ENCODE data around the gene ZIK1.

ZIK1 gene

GRCh38 chr19:57611113-57611512, 27.2 kb downstream of the ZIK1 start:
- no peak for DNase-seq (ENCODE audit: low read depth)

GRCh38 chr19:57613941-57614743, 30.2 kb downstream of the ZIK1 start, which contains the start of gene ZNF134:
TSS of gene ZNF134 (plus strand) at chr19:57614242. CDS start at chr19:57619469, 5,227 bp downstream.
- DNase-seq (ENCODE audit: low read depth) = peak; percentile 79

DNA sequence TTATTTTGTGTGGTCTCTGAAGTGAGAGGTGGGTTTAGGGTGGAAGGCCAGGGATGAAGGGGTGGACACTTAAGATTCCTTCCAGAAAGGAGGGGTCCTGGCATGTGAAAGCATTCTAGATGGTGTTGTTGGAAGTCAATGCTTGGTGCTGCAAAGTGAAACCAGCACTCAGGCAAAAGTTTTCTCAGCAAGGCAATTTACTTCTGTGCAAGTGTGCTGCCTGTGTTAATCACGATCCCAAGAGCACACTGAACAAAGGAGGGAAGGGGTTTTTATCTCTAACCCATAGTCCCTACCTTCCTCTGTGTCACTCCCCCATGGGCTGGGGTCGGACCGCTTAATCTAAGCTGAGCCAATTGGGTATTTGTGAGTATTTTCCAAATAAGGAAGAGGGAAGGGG, 31.4 kb downstream of the ZIK1 start:
- DNase-seq (ENCODE audit: low read depth) = no peak

GRCh38 chr19:57620673-57621348, 36.9 kb downstream of the ZIK1 start:
- no peak for DNase-seq (ENCODE audit: low read depth)

GRCh38 chr19:57623091-57623490, 39.1 kb downstream of the ZIK1 start:
- no peak for DNase-seq (ENCODE audit: low read depth)

DNA sequence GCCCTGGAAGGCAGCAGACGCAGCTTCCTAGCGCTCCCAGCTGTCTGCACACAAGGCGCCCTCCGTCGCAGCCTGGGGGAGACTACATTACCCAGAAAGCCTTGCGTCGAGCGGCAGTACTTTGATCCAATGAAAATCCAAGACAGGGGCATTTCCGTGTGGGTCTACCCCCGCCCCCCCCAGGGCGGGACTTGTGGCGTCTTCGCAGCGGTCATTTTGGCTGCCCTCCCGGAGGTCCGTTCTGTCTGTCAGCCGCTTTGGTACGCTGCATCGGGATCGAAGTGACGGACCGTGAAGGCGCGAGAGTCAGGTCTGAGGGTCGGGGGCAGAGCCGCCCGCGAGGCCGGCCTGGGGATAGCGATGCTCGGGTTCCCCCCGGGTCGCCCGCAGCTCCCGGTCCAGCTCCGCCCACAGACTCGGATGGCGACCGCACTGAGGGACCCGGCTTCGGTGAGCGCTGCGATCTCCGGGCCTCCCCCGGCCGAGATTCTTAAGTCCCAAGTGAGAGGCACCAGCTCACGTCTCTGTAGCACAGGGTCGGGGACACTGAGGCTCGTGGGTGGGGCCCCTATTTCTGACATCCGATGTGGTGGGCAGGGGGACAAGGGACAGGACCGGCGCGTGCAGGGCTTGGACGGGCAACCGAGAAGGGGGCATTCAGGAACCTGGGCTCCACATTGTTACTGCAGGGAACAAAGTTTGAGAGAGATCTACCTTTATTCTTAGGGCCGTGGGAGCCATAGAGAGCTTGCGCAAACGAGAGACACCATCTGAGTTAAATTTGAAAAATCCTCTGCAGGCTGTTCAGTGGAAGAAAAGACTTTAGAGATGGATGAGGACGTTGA, 49.3 kb downstream of the ZIK1 start, which contains the start of gene ZNF211:
Gene ZNF211, plus strand, starts transcription at position 182 of the 845 bp plus-strand sequence. Its CDS starts 179 bp downstream, at position 361.
- DNase-seq (ENCODE audit: low read depth) = peak; percentile 78

- no peak for DNase-seq (ENCODE audit: low read depth)
Observed at GRCh38 chr19:57633832-57634131, 49.8 kb downstream of the ZIK1 start.

- DNase-seq (ENCODE audit: low read depth) = no peak
Observed at GRCh38 chr19:57637379-57637778, 53.4 kb downstream of the ZIK1 start.

- DNase-seq (ENCODE audit: low read depth) = no peak
Observed at GRCh38 chr19:57641715-57642234, 57.8 kb downstream of the ZIK1 start.

- no peak for DNase-seq (ENCODE audit: low read depth)
Observed at GRCh38 chr19:57642396-57643046, 58.6 kb downstream of the ZIK1 start.

All from activated T-helper 1 cell treated with Interleukin-2 at 50 U/mL for 16 hours (primary cell).